Measurements from ENCODE around the gene C11orf54. TPM values are rescaled to one million over a fixed set of nuclear protein-coding genes. Genes with fewer than 3 reads are reported as not detected.

The C11orf54 gene
- total RNA-seq, 1 donor from 2014 or later = 18.8 TPM

Other genes with a start within 250 kb of the C11orf54 start
- gene SMCO4, start 198.3 kb upstream of the C11orf54 start, total RNA-seq = 12.6 and 24.0 TPM in 2 replicates
- gene CEP295, start 80.0 kb upstream of the C11orf54 start, total RNA-seq = 9.6 and 16.4 TPM in 2 replicates
- 64.1 and 68.0 TPM in 2 replicates for gene TAF1D, start 177 bp upstream of the C11orf54 start, total RNA-seq
- 31.5 and 41.9 TPM in 2 replicates for gene MED17, start 42.6 kb downstream of the C11orf54 start, total RNA-seq
- 0.15 TPM in 1 of 2 replicates, not detected in the other for gene VSTM5, start 108.9 kb downstream of the C11orf54 start, total RNA-seq

Data from glomerular endothelial cell (primary cell).